Endodermal cell (in vitro differentiated cells): Measurements from ENCODE around the gene PCBP2. TPM values are rescaled to one million over a fixed set of nuclear protein-coding genes. Genes with fewer than 3 reads are reported as not detected.
"Not testable (repeated sequence)": the region's sequence is repeated elsewhere in the genome, so short reads cannot be mapped to it uniquely, and the experiment has no call there.

ENCODE experiments used
- DNase-seq: peaks from one replicate; pipeline ENCODE4 v3.0.0-alpha.2; 2017
- H3K27ac ChIP-seq: 2 replicates; pipeline ENCODE4 v1.5.1; 2013; ENCODE audit warnings: mild to moderate bottlenecking, low read depth, low read length, moderate library complexity
- H3K27me3 ChIP-seq: 2 replicates; pipeline ENCODE4 v1.6.1; 2013; ENCODE audit warnings: mild to moderate bottlenecking, low read length, moderate library complexity; ENCODE audit not compliant: insufficient read depth, control insufficient read depth, poor library complexity, severe bottlenecking
- H3K36me3 ChIP-seq: 2 replicates; pipeline ENCODE4 v1.7.0; 2013; ENCODE audit warnings: mild to moderate bottlenecking, low read length, moderate library complexity; ENCODE audit not compliant: control insufficient read depth, insufficient read depth
- H3K4me1 ChIP-seq: one replicate; pipeline ENCODE4 v1.7.0; 2013; ENCODE audit warnings: low read length; ENCODE audit not compliant: control insufficient read depth, insufficient read depth
- H3K4me3 ChIP-seq: 2 replicates; pipeline ENCODE4 v1.5.1; 2013; ENCODE audit warnings: mild to moderate bottlenecking, low read length, moderate library complexity
- H3K9ac ChIP-seq: 2 replicates; pipeline ENCODE4 v1.6.1; 2013; ENCODE audit warnings: mild to moderate bottlenecking, low read length, moderate library complexity; ENCODE audit not compliant: poor library complexity, severe bottlenecking; ENCODE audit errors: extremely low read depth
- H3K9me3 ChIP-seq: 2 replicates; pipeline ENCODE4 v1.6.1; 2013; ENCODE audit warnings: mild to moderate bottlenecking, low read length, moderate library complexity; ENCODE audit not compliant: control insufficient read depth
- H3K27ac Mint-ChIP-seq: 2 replicates; pipeline ENCODE4 v1.8.0; 2020; ENCODE audit warnings: mixed read lengths
- H3K27me3 Mint-ChIP-seq: 2 replicates; pipeline ENCODE4 v1.8.0; 2021; ENCODE audit warnings: mild to moderate bottlenecking, mixed read lengths; ENCODE audit not compliant: insufficient read depth
- H3K36me3 Mint-ChIP-seq: 2 replicates; pipeline ENCODE4 v1.8.0; 2020; ENCODE audit warnings: low read depth, mixed read lengths
- H3K4me1 Mint-ChIP-seq: 2 replicates; pipeline ENCODE4 v1.8.0; 2020; ENCODE audit warnings: mixed read lengths
- H3K4me3 Mint-ChIP-seq: 2 replicates; pipeline ENCODE4 v1.8.0; 2020; ENCODE audit warnings: mild to moderate bottlenecking, moderate library complexity, mixed read lengths
- H3K9me3 Mint-ChIP-seq: 2 replicates; pipeline ENCODE4 v1.8.0; 2020; ENCODE audit warnings: mild to moderate bottlenecking, mixed read lengths
- CTCF ChIP-seq: fragments of 200-600 bp; sonication (generic); conservative IDR thresholded peaks from 2 replicates; pipeline ENCODE4 v1.5.0; 2021; ENCODE audit warnings: antibody characterized with exemption, mild to moderate bottlenecking
- WGBS, 2 experiments: methylation state at CpG; one replicate each; pipeline versions ENCODE4 v1.1.5 to v1.1.7; 2013; ENCODE audit warnings: missing lambda C conversion rate in 2 of 2, mixed read lengths in 1 of 2; ENCODE audit not compliant: insufficient coverage in 1 of 2, insufficient read length in 1 of 2; 5-methylcytosine and 5-hydroxymethylcytosine counted together
- total RNA-seq, 2 donors: library from RNA; stranded (reverse); fragmentation: NEBNext Ultra II Directional in 1 of 2; extraction: Animal tissue kit (Norgen Biotek cat#: 25700) in 1 of 2; gene quantifications; 2 replicates in 1 of 2; 3 replicates in 1 of 2; pipeline ENCODE4 v1.2.1, GENCODE V29; 2021

The PCBP2 gene
- total RNA-seq, 2 donors from 2014 or later, result 1,281 to 1,338 TPM

DNA sequence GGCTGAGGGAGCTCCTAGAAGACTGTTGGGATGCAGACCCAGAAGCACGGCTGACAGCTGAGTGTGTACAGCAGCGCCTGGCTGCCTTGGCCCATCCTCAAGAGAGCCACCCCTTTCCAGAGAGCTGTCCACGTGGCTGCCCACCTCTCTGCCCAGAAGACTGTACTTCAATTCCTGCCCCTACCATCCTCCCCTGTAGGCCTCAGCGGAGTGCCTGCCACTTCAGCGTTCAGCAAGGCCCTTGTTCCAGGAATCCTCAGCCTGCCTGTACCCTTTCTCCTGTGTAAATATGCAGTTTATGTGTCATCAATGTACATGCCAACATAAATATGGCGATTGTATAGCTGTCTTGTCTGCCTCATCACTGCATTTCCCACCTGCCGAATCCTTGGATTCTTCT is 20.7 kb upstream of the PCBP2 start:
- no peak for DNase-seq
- Mint-ChIP-seq H3K27ac (no peak overlapping the region), H3K4me3 (no peak overlapping the region), H3K27me3 (no peaks in the 10 kb centered on the region), H3K4me1 (peaks cover 12% of the 10 kb centered on the region), H3K9me3 (no peaks in the 10 kb centered on the region), H3K36me3 (peaks cover 17% of the 10 kb centered on the region)
- H3K27me3 ChIP-seq, result no peaks in the 10 kb centered on the region
- H3K27ac ChIP-seq, result no peak overlapping the region
- H3K9me3 ChIP-seq, result no peaks in the 10 kb centered on the region
- WGBS, 2 experiments, result 89 to 94% methylated on average over 6 to 7 of the region's 7 CpGs
- no peaks in the 10 kb centered on the region for H3K4me1 ChIP-seq
- no peak overlapping the region for H3K4me3 ChIP-seq
- H3K36me3 ChIP-seq, result no peaks in the 10 kb centered on the region
- no peak for TF ChIP-seq CTCF
- H3K9ac ChIP-seq, result no peak overlapping the region

GRCh38 chr12:53435326-53435725 is 16.6 kb upstream of the PCBP2 start:
- peaks cover 10% of the 10 kb centered on the region for H3K36me3 Mint-ChIP-seq
- 92 to 100% methylated on average over 7 to 9 of the region's 9 CpGs for WGBS, 2 experiments
- not testable (repeated sequence) for H3K4me1 Mint-ChIP-seq

DNA sequence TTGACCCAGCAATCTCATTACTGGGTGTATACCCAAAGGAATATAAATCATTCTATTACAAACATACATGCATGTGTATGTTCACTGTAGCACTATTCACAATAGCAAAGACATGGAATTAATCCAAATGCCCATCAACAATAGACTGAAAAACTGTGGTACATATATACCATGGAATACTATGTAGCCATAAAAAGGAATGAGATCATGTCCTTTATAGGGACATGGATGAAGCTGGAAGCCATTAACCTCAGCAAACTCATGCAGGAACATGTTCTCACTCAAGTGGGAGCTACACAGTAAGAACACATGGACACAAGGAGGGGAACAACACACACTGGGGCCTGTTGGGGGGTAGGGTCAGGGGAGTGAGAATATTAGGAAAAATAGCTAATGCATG is 12.3 kb upstream of the PCBP2 start:
- H3K9ac ChIP-seq, H3K4me3 Mint-ChIP-seq, H3K4me1 ChIP-seq, DNase-seq, H3K27ac Mint-ChIP-seq, H3K27me3 ChIP-seq, H3K9me3 ChIP-seq, H3K9me3 Mint-ChIP-seq, H3K27ac ChIP-seq, H3K27me3 Mint-ChIP-seq, H3K36me3 ChIP-seq, H3K4me3 ChIP-seq: not testable (repeated sequence)
- Mint-ChIP-seq H3K4me1 (peaks cover 18% of the 10 kb centered on the region), H3K36me3 (peaks cover 13% of the 10 kb centered on the region)

More at GRCh38 chr12:53435326-53435725, 16.6 kb upstream of the PCBP2 start:
- not testable (repeated sequence) for H3K4me3 ChIP-seq, H3K9me3 ChIP-seq, H3K36me3 ChIP-seq, DNase-seq, H3K27ac Mint-ChIP-seq, H3K9ac ChIP-seq, H3K9me3 Mint-ChIP-seq, H3K4me1 ChIP-seq, H3K27me3 Mint-ChIP-seq, H3K27me3 ChIP-seq, H3K27ac ChIP-seq, H3K4me3 Mint-ChIP-seq

DNA sequence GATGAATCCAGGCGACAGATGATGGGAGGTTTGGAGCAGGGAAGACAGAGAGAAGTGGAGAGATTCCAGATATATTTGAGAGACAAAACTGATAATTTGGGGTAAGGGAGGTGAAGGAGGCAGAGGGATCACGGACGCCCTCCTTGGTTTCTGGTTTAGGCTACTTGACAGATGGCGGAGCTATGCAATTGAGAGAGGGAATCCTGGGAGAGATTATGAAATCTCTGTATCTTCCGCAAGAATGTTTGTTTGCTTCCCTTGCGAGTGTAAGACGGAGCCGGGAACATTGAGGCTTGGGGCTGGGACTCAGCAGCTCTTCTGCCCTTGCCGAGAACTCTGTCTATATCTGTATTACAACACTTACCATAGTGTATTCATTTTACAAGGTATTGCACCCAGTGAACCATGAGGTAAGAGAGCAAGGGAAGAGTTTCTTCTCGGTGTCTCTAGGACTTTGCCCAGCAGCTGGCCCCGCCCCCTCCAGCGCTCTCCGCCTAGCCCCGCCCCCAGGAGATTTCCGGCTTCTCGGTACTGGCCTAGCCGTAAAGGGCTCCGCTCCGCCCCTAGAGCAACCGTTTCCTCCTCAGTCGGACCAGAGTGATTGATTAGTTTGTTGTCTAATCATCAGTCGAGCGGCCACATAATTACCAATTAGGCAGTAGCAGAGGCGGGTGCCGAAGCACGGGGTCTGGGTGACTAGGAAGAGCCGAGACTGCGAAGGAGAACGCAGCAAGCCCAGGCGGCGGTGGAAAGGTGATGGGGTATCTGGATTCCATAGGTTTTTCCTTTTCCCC is 10.7 kb upstream of the PCBP2 start, which contains the start of gene PRR13:
PRR13 (plus strand) TSS at position 695 of the 794 bp plus-strand sequence. CDS start 981 bp downstream, outside the sequence.
- Mint-ChIP-seq H3K9me3 (no peaks in the 10 kb centered on the region), H3K36me3 (peaks cover 26% of the 10 kb centered on the region), H3K4me1 (peaks cover 18% of the 10 kb centered on the region), H3K4me3 (peak within 1 kb of the TSS; percentile 89), H3K27me3 (no peaks in the 10 kb centered on the region), H3K27ac (peak within 1 kb of the TSS; percentile 94)
- Histone ChIP-seq H3K4me3 (peak within 1 kb of the TSS; percentile 100), H3K4me1 (peaks cover 4% of the 10 kb centered on the region), H3K27ac (peak within 1 kb of the TSS; percentile 73), H3K27me3 (no peaks in the 10 kb centered on the region), H3K9ac (peak within 1 kb of the TSS; percentile 85), H3K9me3 (no peaks in the 10 kb centered on the region), H3K36me3 (peaks cover 22% of the 10 kb centered on the region)
- DNase-seq, result peak; percentile 100
- TF ChIP-seq CTCF, result no peak
- 8 to 19% methylated on average over 16 to 31 of the region's 31 CpGs for WGBS, 2 experiments
